ENCODE results near the gene GAS1. TPM values are rescaled to one million over a fixed set of nuclear protein-coding genes. Genes with fewer than 3 reads are reported as not detected.

The GAS1 gene
- total RNA-seq, 1 experiment from 2014 or later = not detected

GRCh38 chr9:86921151-86921923 lies 26.0 kb downstream of the GAS1 start:
- Histone ChIP-seq H3K79me2 (ENCODE audit: low read length) (no peaks in the 10 kb centered on the region), H3K27me3 (ENCODE audit: low read length) (peaks cover 4% of the 10 kb centered on the region; the same call in 1 of the 2 replicates), H3K27ac (ENCODE audit: low read length) (no peak overlapping the region), H3K9me2 (replicated peaks; ENCODE audit: low read length) (no peaks in the 10 kb centered on the region), H3K36me3 (ENCODE audit: low read depth, low read length) (no peaks in the 10 kb centered on the region), H3K9me3 (ENCODE audit: low read length) (no peaks in the 10 kb centered on the region), H3F3A (ENCODE audit: low read length, unreplicated experiment) (no peaks in the 10 kb centered on the region), H3K4me3 (ENCODE audit: low read length) (no peak overlapping the region), H3K4me2 (ENCODE audit: low read length) (no peak overlapping the region), H3K4me1 (ENCODE audit: insufficient read depth, low read length) (no peaks in the 10 kb centered on the region), H3K9ac (ENCODE audit: low read length) (no peak overlapping the region), H4K20me1 (ENCODE audit: low read length) (no peaks in the 10 kb centered on the region), H2AFZ (ENCODE audit: low read length) (no peak overlapping the region)
- POLR2A ChIA-PET (ENCODE audit: unreplicated experiment) = no interaction called here
- ATAC-seq (no peak), DNase-seq (no peak)
- TF ChIP-seq EZH2 (IDR thresholded peaks at IDR 0.05; ENCODE audit: low read length, unreplicated experiment) = no peak
- no peak for TF ChIP-seq CTCF (conservative IDR thresholded peaks at IDR 0.05; ENCODE audit: low read depth, low read length)
- no peak for TF ChIP-seq EZH2phosphoT487 (IDR thresholded peaks at IDR 0.05; ENCODE audit: borderline replicate concordance, low read length)
- no TSS peak for BruUV-seq (replicated peaks)
- CTCF ChIA-PET = no interaction called here
- intact Hi-C loops (cut with micrococcal nuclease) = no loop called here

GRCh38 chr9:86918556-86918955 lies 28.8 kb downstream of the GAS1 start:
- Histone ChIP-seq H3K27ac (ENCODE audit: low read length) (no peak overlapping the region), H3K9ac (ENCODE audit: low read length) (no peak overlapping the region), H4K20me1 (ENCODE audit: low read length) (no peaks in the 10 kb centered on the region), H3K9me3 (ENCODE audit: low read length) (0 out of 2 replicates have a peak, but pooled peaks cover 4% of the 10 kb centered on the region), H3K4me3 (ENCODE audit: low read length) (no peak overlapping the region), H3K27me3 (ENCODE audit: low read length) (peaks cover 4% of the 10 kb centered on the region; the same call in 1 of the 2 replicates), H3K9me2 (replicated peaks; ENCODE audit: low read length) (no peaks in the 10 kb centered on the region), H3K79me2 (ENCODE audit: low read length) (no peaks in the 10 kb centered on the region), H3K36me3 (ENCODE audit: low read depth, low read length) (no peaks in the 10 kb centered on the region), H3K4me2 (ENCODE audit: low read length) (no peak overlapping the region), H2AFZ (ENCODE audit: low read length) (no peak overlapping the region), H3F3A (ENCODE audit: low read length, unreplicated experiment) (no peaks in the 10 kb centered on the region), H3K4me1 (ENCODE audit: insufficient read depth, low read length) (no peaks in the 10 kb centered on the region)
- ChIA-PET CTCF (no interaction called here), POLR2A (ENCODE audit: unreplicated experiment) (no interaction called here)
- intact Hi-C loops (cut with micrococcal nuclease) = no loop called here
- DNase-seq (no peak), ATAC-seq (no peak)
- TF ChIP-seq EZH2 (IDR thresholded peaks at IDR 0.05; ENCODE audit: low read length, unreplicated experiment) = no peak
- TF ChIP-seq EZH2phosphoT487 (IDR thresholded peaks at IDR 0.05; ENCODE audit: borderline replicate concordance, low read length) = no peak
- TF ChIP-seq CTCF (conservative IDR thresholded peaks at IDR 0.05; ENCODE audit: low read depth, low read length) = no peak
- no TSS peak for BruUV-seq (replicated peaks)

GRCh38 chr9:86912210-86912609 lies 35.1 kb downstream of the GAS1 start:
- Histone ChIP-seq H3K4me1 (ENCODE audit: insufficient read depth, low read length) (no peaks in the 10 kb centered on the region), H3K4me2 (ENCODE audit: low read length) (no peak overlapping the region), H3K27me3 (ENCODE audit: low read length) (no peaks in the 10 kb centered on the region), H2AFZ (ENCODE audit: low read length) (no peak overlapping the region), H3K9ac (ENCODE audit: low read length) (no peak overlapping the region), H3K79me2 (ENCODE audit: low read length) (no peaks in the 10 kb centered on the region), H3K4me3 (ENCODE audit: low read length) (no peak overlapping the region), H4K20me1 (ENCODE audit: low read length) (no peaks in the 10 kb centered on the region), H3K9me2 (replicated peaks; ENCODE audit: low read length) (no peaks in the 10 kb centered on the region), H3K36me3 (ENCODE audit: low read depth, low read length) (no peaks in the 10 kb centered on the region), H3K9me3 (ENCODE audit: low read length) (0 out of 2 replicates have a peak, but pooled peaks cover 6% of the 10 kb centered on the region), H3K27ac (ENCODE audit: low read length) (no peak overlapping the region), H3F3A (ENCODE audit: low read length, unreplicated experiment) (no peaks in the 10 kb centered on the region)
- intact Hi-C loops (cut with micrococcal nuclease) = no loop called here
- ATAC-seq (no peak), DNase-seq (no peak)
- TF ChIP-seq EZH2phosphoT487 (IDR thresholded peaks at IDR 0.05; ENCODE audit: borderline replicate concordance, low read length) = no peak
- TF ChIP-seq EZH2 (IDR thresholded peaks at IDR 0.05; ENCODE audit: low read length, unreplicated experiment) = no peak
- TF ChIP-seq CTCF (conservative IDR thresholded peaks at IDR 0.05; ENCODE audit: low read depth, low read length) = no peak
- CTCF ChIA-PET = no interaction called here
- BruUV-seq (replicated peaks) = no TSS peak
- POLR2A ChIA-PET (ENCODE audit: unreplicated experiment) = no interaction called here

Data from PC-3 (cell line).